ENCODE measurements around the gene BMAL2.

The BMAL2 gene

GRCh38 chr12:27359578-27360340 lies 27.1 kb downstream of the BMAL2 start:
- no peak overlapping the region for H3K27ac ChIP-seq
- no peaks in the 10 kb centered on the region for H4K20me1 ChIP-seq
- H3K9me3 ChIP-seq (replicated peaks in 1 of 11): peaks cover 0 to 5% (median 0%) of the 10 kb centered on the region in 11 experiments; a peak in 2 of 22 replicates
- no peaks in the 10 kb centered on the region for H3K36me3 ChIP-seq
- TF ChIP-seq Cebpa-rat (IDR thresholded peaks at IDR 0.05): no peak
- no peaks in the 10 kb centered on the region for H3K27me3 ChIP-seq
- H3K9ac ChIP-seq: no peak overlapping the region
- H3K4me3 ChIP-seq: no peak overlapping the region
- H3K4me2 ChIP-seq: no peak overlapping the region
- no peaks in the 10 kb centered on the region for H3K4me1 ChIP-seq

GRCh38 chr12:27361372-27361771 lies 28.7 kb downstream of the BMAL2 start:
- no peak overlapping the region for H3K4me2 ChIP-seq
- H3K4me1 ChIP-seq: no peaks in the 10 kb centered on the region
- H4K20me1 ChIP-seq: no peaks in the 10 kb centered on the region
- H3K27ac ChIP-seq: no peak overlapping the region
- no peak overlapping the region for H3K4me3 ChIP-seq
- H3K9me3 ChIP-seq (replicated peaks in 1 of 11): peaks cover 0 to 5% (median 0%) of the 10 kb centered on the region in 11 experiments; a peak in 2 of 22 replicates
- H3K9ac ChIP-seq: no peak overlapping the region
- H3K27me3 ChIP-seq: no peaks in the 10 kb centered on the region
- no peaks in the 10 kb centered on the region for H3K36me3 ChIP-seq
- TF ChIP-seq Cebpa-rat (IDR thresholded peaks at IDR 0.05): no peak

- H3K9me3 ChIP-seq (replicated peaks in 1 of 11): peaks cover 0 to 5% (median 0%) of the 10 kb centered on the region in 11 experiments; a peak in 2 of 22 replicates
- no peak overlapping the region for H3K4me2 ChIP-seq
- no peaks in the 10 kb centered on the region for H4K20me1 ChIP-seq
- H3K27me3 ChIP-seq: no peaks in the 10 kb centered on the region
- H3K9ac ChIP-seq: no peak overlapping the region
- no peak for TF ChIP-seq Cebpa-rat (IDR thresholded peaks at IDR 0.05)
- H3K36me3 ChIP-seq: peaks cover 0 to 7% (median 0%) of the 10 kb centered on the region in 11 experiments; a peak in 2 of 22 replicates
- H3K4me1 ChIP-seq: no peaks in the 10 kb centered on the region
- H3K27ac ChIP-seq: no peak overlapping the region
- H3K4me3 ChIP-seq: no peak overlapping the region
Measured at GRCh38 chr12:27366621-27367020, 34.0 kb downstream of the BMAL2 start.

DNA sequence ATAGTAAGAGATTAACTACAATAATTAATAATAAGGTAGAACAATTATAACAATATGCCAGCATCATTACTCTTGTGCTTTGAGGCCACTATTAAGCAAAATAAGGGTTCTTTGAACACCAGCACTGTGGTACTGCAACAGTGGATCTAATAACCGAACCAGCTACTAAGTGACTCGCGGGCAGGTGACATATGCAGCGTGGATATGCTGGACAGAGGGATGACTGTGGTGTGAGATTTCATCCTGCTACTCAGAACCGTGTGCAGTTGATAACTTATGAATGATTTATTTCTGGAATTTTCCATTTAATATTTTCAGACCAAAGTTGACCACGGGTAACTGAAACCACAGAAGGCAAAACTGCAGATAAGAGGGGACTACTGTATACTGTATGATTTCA lies 34.4 kb downstream of the BMAL2 start:
- Histone ChIP-seq H3K9me3 (replicated peaks in 1 of 11) (peaks cover 0 to 9% (median 2%) of the 10 kb centered on the region in 11 experiments; a peak in 4 of 22 replicates), H3K4me1 (no peaks in the 10 kb centered on the region), H4K20me1 (no peaks in the 10 kb centered on the region), H3K9ac (no peak overlapping the region), H3K4me3 (no peak overlapping the region), H3K27ac (no peak overlapping the region), H3K36me3 (peaks cover 0 to 7% (median 0%) of the 10 kb centered on the region in 11 experiments; a peak in 2 of 22 replicates), H3K27me3 (no peaks in the 10 kb centered on the region), H3K4me2 (no peak overlapping the region)
- TF ChIP-seq Cebpa-rat (IDR thresholded peaks at IDR 0.05): no peak

DNA sequence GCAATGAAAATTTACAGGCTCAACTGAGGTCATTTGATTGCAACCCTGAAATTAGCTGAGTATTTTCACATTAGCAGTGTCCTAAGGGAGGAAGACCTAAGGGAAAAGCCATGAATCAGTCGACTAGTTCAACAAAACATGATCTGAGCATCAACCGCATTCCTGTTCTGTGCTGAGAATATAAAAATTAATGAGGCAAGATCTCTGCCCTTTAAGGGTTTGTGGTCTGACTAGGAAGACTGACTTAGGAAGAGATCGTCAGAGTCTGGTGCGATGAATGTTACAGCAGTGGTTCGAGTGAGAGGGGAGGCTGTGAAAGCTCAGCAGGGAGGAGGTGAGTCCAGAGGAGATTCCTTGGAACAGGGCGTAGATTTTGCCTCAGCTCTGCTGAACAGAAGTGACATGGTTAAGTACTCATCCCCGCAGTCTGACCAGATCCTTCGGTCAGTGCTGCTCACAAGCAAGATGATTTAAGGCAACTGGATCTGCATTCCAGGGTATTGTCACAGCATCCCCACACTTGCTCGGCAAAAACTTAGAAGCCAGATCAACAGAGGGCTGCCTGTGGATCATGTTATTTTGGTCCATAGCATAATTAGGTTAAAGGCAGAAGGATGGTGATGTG lies 49.6 kb downstream of the BMAL2 start:
- H4K20me1 ChIP-seq: no peaks in the 10 kb centered on the region
- no peak overlapping the region for H3K4me3 ChIP-seq
- TF ChIP-seq Cebpa-rat (IDR thresholded peaks at IDR 0.05): no peak

More for the DNA sequence above, 49.6 kb downstream of the BMAL2 start:
- peaks cover 0 to 13% (median 4%) of the 10 kb centered on the region in 10 experiments; a peak in 8 of 20 replicates for H3K4me1 ChIP-seq
- H3K27me3 ChIP-seq: no peaks in the 10 kb centered on the region
- no peak overlapping the region for H3K9ac ChIP-seq
- no peak overlapping the region for H3K27ac ChIP-seq
- H3K36me3 ChIP-seq: no peaks in the 10 kb centered on the region
- H3K4me2 ChIP-seq: peak overlapping the region in 4 of 11 experiments; percentile 5 to 17 (median 15); a peak in 2 of 22 replicates
- no peaks in the 10 kb centered on the region for H3K9me3 ChIP-seq (replicated peaks in 1 of 11)
